Heart left ventricle (tissue), 13 donors: ENCODE measurements around the gene NECTIN2.

Source experiments
- POLR2A ChIP-seq, 2 donors: fragments of 450-650 bp; IDR thresholded peaks; one replicate each; pipeline ENCODE4 v1.6.1; 2017; ENCODE audit warnings: antibody characterized with exemption in 2 of 2, mild to moderate bottlenecking in 2 of 2, moderate library complexity in 2 of 2
- TF ChIP-seq, protein P1 (sequence below), 12 donors: fragments of 200-600 bp; sonication (generic) in 4 of 12; IDR thresholded peaks; one replicate each; pipeline versions ENCODE4 v1.5.0 to v1.8.0; 2018 to 2022; ENCODE audit warnings: antibody characterized with exemption in 12 of 12, mild to moderate bottlenecking in 5 of 12
- donor health status: ischemic (EF 13 %, LVEDD 7.1; RV severe dilation, severe dysfunction).
- donor health status: DM: no; HTN: yes; CAD: no.
- donor health status: DM: no; HTN: no; CAD: no.
- donor health status: ischemic (EF 25% LVEDD 6.9; RV normal size, moderate dysfunction).
- donor health status: ischemic (EF 25% LVEDD 5.7; RV mildly dilated, moderate dysfunction).
- donor health status: ischemic (EF 35%, LVEDD 5.7; RV mildly dilated, moderate dysfunction).
- donor health status: nonischemic (EF 11% LVEDD 7.7; RV severe dilation, severe dysfunction).
- donor health status: DM: yes; HTN: yes; CAD: no.
- donor health status: PGD.
- donor health status: ischemic (EF 29% LVEDD 5.4; RV normal size, mild dysfunction).
- donor health status: nonischemic (EF 23%, LVEDD 6.1; RV moderate dilation, normal function).

DNA sequence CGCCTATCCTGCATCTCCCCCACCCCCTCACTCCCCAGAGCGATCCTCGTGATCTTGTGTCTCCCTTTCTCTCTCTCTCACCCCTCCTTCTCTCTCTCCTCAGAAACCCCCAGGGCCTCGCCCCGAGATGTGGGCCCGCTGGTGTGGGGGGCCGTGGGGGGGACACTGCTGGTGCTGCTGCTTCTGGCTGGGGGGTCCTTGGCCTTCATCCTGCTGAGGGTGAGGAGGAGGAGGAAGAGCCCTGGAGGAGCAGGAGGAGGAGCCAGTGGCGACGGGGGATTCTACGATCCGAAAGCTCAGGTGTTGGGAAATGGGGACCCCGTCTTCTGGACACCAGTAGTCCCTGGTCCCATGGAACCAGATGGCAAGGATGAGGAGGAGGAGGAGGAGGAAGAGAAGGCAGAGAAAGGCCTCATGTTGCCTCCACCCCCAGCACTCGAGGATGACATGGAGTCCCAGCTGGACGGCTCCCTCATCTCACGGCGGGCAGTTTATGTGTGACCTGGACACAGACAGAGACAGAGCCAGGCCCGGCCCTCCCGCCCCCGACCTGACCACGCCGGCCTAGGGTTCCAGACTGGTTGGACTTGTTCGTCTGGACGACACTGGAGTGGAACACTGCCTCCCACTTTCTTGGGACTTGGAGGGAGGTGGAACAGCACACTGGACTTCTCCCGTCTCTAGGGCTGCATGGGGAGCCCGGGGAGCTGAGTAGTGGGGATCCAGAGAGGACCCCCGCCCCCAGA lies 32.2 kb downstream of the NECTIN2 start:
- TF ChIP-seq POLR2A (IDR thresholded peaks at IDR 0.05), result no peak
- TF ChIP-seq, protein P1, sequence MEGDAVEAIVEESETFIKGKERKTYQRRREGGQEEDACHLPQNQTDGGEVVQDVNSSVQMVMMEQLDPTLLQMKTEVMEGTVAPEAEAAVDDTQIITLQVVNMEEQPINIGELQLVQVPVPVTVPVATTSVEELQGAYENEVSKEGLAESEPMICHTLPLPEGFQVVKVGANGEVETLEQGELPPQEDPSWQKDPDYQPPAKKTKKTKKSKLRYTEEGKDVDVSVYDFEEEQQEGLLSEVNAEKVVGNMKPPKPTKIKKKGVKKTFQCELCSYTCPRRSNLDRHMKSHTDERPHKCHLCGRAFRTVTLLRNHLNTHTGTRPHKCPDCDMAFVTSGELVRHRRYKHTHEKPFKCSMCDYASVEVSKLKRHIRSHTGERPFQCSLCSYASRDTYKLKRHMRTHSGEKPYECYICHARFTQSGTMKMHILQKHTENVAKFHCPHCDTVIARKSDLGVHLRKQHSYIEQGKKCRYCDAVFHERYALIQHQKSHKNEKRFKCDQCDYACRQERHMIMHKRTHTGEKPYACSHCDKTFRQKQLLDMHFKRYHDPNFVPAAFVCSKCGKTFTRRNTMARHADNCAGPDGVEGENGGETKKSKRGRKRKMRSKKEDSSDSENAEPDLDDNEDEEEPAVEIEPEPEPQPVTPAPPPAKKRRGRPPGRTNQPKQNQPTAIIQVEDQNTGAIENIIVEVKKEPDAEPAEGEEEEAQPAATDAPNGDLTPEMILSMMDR (IDR thresholded peaks at IDR 0.05), result no peak
